K562 (cell line): ENCODE measurements around the gene ACACB. TPM values are rescaled to one million over a fixed set of nuclear protein-coding genes. Genes with fewer than 3 reads are reported as not detected.

Experiments
- CREB3L1 ChIP-seq: fragments of 450-650 bp; IDR thresholded peaks from 2 replicates; pipeline ENCODE4 v1.6.1; 2014; ENCODE audit warnings: low read depth, mild to moderate bottlenecking, moderate library complexity, borderline replicate concordance
- CSDE1 ChIP-seq, 2 experiments: fragments of 450-650 bp; IDR thresholded peaks; 2 replicates each; pipeline ENCODE4 v1.6.1; 2016; ENCODE audit warnings: mild to moderate bottlenecking in 1 of 2
- EHMT2 ChIP-seq: fragments of 450-650 bp; IDR thresholded peaks from 2 replicates; pipeline ENCODE4 v1.6.1; 2018; ENCODE audit warnings: antibody characterized with exemption
- FOSL1 ChIP-seq: fragments of 200-800 bp; sonication (Bioruptor generic); conservative IDR thresholded peaks from 2 replicates; pipeline ENCODE4 v1.6.1; 2016; ENCODE audit warnings: missing genetic modification characterization, missing compliant biosample characterization
- GMEB1 ChIP-seq: fragments of 250-450 bp; sonication (Bioruptor Pico); IDR thresholded peaks from 2 replicates; pipeline ENCODE4 v1.4.0; 2020; ENCODE audit warnings: mild to moderate bottlenecking
- HDAC2 ChIP-seq: fragments of 450-650 bp; IDR thresholded peaks from 2 replicates; pipeline ENCODE4 v1.6.1; 2016; ENCODE audit warnings: mild to moderate bottlenecking
- IFI16 ChIP-seq: fragments of 250-450 bp; sonication (Bioruptor Pico); IDR thresholded peaks from 2 replicates; pipeline ENCODE4 v2.1.2; 2022; ENCODE audit warnings: mild to moderate bottlenecking, inconsistent platforms
- MCM3 ChIP-seq: fragments of 450-650 bp; IDR thresholded peaks from 2 replicates; pipeline ENCODE4 v1.6.1; 2016
- NELFE ChIP-seq: IDR thresholded peaks from 2 replicates; pipeline ENCODE4 v1.6.1; 2011; ENCODE audit warnings: mild to moderate bottlenecking; ENCODE audit not compliant: insufficient read depth, insufficient read length
- PHF20 ChIP-seq: fragments of 450-650 bp; IDR thresholded peaks from 2 replicates; pipeline ENCODE4 v1.6.1; 2018; ENCODE audit not compliant: partially characterized antibody
- POLR2H ChIP-seq: IDR thresholded peaks from 2 replicates; pipeline ENCODE4 v1.6.1; 2016; ENCODE audit warnings: missing genetic modification characterization, low read depth, mild to moderate bottlenecking, control low read depth, missing compliant biosample characterization, moderate library complexity
- RFX1 ChIP-seq: fragments of 450-650 bp; IDR thresholded peaks from 2 replicates; pipeline ENCODE4 v1.6.1; 2016; ENCODE audit warnings: mild to moderate bottlenecking, moderate library complexity
- SMARCC2 ChIP-seq: fragments of 450-650 bp; IDR thresholded peaks from 2 replicates; pipeline ENCODE4 v1.6.1; 2017; ENCODE audit warnings: antibody characterized with exemption, moderate library complexity, mild to moderate bottlenecking, low read depth
- SRSF7 ChIP-seq: fragments of 200-400 bp; formaldehyde crosslinking; optimal IDR thresholded peaks from 2 replicates; pipeline ENCODE3; 2017; ENCODE audit warnings: mild to moderate bottlenecking, low read depth, low read length
- TCF7L2 ChIP-seq: fragments of 150-350 bp; IDR thresholded peaks from 2 replicates; pipeline ENCODE4 v1.6.1; 2016; ENCODE audit warnings: low read depth, mild to moderate bottlenecking, low read length, moderate library complexity
- TGIF2 ChIP-seq: sonication (generic); formaldehyde crosslinking; IDR thresholded peaks from 2 replicates; pipeline ENCODE4 v1.8.1; 2022; ENCODE audit warnings: mild to moderate bottlenecking, missing genetic modification reagents, moderate library complexity
- ZBTB9 ChIP-seq: fragments of 450-650 bp; formaldehyde crosslinking; IDR thresholded peaks from 2 replicates; pipeline ENCODE4 v1.4.0; 2020; ENCODE audit warnings: mild to moderate bottlenecking, moderate library complexity
- ZNF277 ChIP-seq: fragments of 250-450 bp; sonication (Bioruptor Pico); IDR thresholded peaks from 2 replicates; pipeline ENCODE4 v1.8.0; 2022; ENCODE audit warnings: inconsistent platforms, mild to moderate bottlenecking, moderate library complexity, borderline replicate concordance
- ZNF384 ChIP-seq: IDR thresholded peaks from 2 replicates; pipeline ENCODE4 v1.6.1; 2012; ENCODE audit warnings: low read depth, low read length, improper control_type of control experiment
- ZNF41 ChIP-seq: fragments of 250-450 bp; sonication (Bioruptor Pico); conservative IDR thresholded peaks from 2 replicates; pipeline ENCODE4 v1.4.0; 2020; ENCODE audit warnings: mild to moderate bottlenecking
- ZNF668 ChIP-seq: fragments of 250-450 bp; sonication (Bioruptor Pico); IDR thresholded peaks from 2 replicates; pipeline ENCODE4 v1.8.0; 2022; ENCODE audit warnings: mild to moderate bottlenecking, inconsistent platforms
- polyA plus RNA-seq, 8 experiments: library from polyadenylated mRNA; depleted of rRNA in 4 of 8; stranded (reverse) in 5 of 8; unstranded in 3 of 8; fragments of >200 nt; fragmentation: Nextera tagmentation in 2 of 8; fragmentation: Illumina TruSeq in 1 of 8; extraction: Ambion mirVana in 2 of 8; extraction: Trizol in 1 of 8; gene quantifications; 2 replicates each; pipeline versions ENCODE4 v1.2.1 to v1.2.3, GENCODE V29; 2011 to 2014; ENCODE audit warnings: inconsistent platforms in 1 of 8, missing spikeins in 1 of 8
- total RNA-seq, 7 experiments: library from RNA; depleted of rRNA in 6 of 7; stranded (reverse); fragments of >200 nt in 6 of 7; fragmentation: Illumina TruSeq in 2 of 7; extraction: Trizol in 2 of 7; gene quantifications; 2 replicates each; pipeline versions ENCODE4 v1.2.1 to v1.2.3, GENCODE V29; 2011 to 2021; ENCODE audit warnings: low replicate concordance in 1 of 7
- TF ChIP-seq, protein P1 (sequence below): fragments of 200-800 bp; sonication (Bioruptor generic); IDR thresholded peaks from 2 replicates; pipeline ENCODE4 v1.6.1; 2017; ENCODE audit warnings: missing genetic modification characterization, missing compliant biosample characterization

The ACACB gene
- total and polyA plus RNA-seq, 9 of the 15 experiments (the other 6 are each of a cell fraction or from before 2014, with no cell fraction given) = 0.10 to 2.5 (median 0.83) TPM

GRCh38 chr12:109173443-109174240 lies 57.3 kb downstream of the ACACB start (continued):
- TF ChIP-seq, protein P1, sequence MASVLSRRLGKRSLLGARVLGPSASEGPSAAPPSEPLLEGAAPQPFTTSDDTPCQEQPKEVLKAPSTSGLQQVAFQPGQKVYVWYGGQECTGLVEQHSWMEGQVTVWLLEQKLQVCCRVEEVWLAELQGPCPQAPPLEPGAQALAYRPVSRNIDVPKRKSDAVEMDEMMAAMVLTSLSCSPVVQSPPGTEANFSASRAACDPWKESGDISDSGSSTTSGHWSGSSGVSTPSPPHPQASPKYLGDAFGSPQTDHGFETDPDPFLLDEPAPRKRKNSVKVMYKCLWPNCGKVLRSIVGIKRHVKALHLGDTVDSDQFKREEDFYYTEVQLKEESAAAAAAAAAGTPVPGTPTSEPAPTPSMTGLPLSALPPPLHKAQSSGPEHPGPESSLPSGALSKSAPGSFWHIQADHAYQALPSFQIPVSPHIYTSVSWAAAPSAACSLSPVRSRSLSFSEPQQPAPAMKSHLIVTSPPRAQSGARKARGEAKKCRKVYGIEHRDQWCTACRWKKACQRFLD (CRISPR knock-in tag) = peak; percentile 80; the same call in 1 of the 2 replicates
- TF ChIP-seq CREB3L1 (no peak), TGIF2 (CRISPR knock-in tag) (no peak), ZNF277 (CRISPR knock-in tag) (no peak), PHF20 (no peak), NELFE (no peak), TCF7L2 (no peak), MCM3 (no peak), GMEB1 (CRISPR knock-in tag) (peak; percentile 44; the same call in 1 of the 2 replicates), POLR2H (tag) (peak; percentile 86), EHMT2 (peak; percentile 65; the same call in 1 of the 2 replicates), HDAC2 (peak; percentile 27; the same call in 1 of the 2 replicates), ZNF41 (CRISPR knock-in tag) (0 out of 2 replicates have a peak, but pooled peaks have one; percentile 29), IFI16 (CRISPR knock-in tag) (peak; percentile 54; the same call in 1 of the 2 replicates), ZNF668 (CRISPR knock-in tag) (peak; percentile 78; the same call in 1 of the 2 replicates), SRSF7 (no peak), ZNF384 (no peak), RFX1 (no peak), FOSL1 (tag) (peak; percentile 24; the same call in 1 of the 2 replicates), SMARCC2 (no peak), ZBTB9 (peak; percentile 84), CSDE1 (IDR thresholded peaks at IDR 0.05) (no peak)
